Measurements from ENCODE around the gene POU6F1.

DNA sequence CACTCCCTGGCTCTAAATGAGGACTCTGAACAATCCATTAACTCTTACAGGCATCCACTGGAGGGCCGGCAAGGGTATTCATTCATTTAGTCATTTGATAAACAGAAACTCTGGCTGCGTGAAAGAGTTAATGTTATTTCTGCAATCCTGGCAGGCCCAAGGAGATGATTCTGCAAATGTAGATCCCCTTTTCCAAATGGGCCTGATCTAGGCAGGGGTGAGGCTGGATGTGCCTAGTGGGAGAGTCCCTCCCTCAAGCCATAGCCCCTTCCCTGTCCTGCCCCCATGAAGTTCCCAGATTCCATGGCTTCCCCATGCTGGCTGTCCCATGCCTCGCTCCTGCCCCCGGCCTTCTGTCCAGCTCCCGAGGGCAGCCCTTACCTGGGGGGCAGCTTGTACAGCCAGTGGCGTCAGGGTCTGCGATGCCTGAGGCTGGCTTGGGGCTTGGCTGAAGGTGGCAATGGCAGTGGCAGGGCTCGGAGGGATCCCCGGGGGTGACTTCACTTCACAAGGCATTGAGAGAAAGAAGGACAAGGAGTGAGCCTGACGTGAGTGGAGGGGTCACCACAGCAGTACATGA is 18.4 kb downstream of the POU6F1 start:
- TF ChIP-seq, protein P1, sequence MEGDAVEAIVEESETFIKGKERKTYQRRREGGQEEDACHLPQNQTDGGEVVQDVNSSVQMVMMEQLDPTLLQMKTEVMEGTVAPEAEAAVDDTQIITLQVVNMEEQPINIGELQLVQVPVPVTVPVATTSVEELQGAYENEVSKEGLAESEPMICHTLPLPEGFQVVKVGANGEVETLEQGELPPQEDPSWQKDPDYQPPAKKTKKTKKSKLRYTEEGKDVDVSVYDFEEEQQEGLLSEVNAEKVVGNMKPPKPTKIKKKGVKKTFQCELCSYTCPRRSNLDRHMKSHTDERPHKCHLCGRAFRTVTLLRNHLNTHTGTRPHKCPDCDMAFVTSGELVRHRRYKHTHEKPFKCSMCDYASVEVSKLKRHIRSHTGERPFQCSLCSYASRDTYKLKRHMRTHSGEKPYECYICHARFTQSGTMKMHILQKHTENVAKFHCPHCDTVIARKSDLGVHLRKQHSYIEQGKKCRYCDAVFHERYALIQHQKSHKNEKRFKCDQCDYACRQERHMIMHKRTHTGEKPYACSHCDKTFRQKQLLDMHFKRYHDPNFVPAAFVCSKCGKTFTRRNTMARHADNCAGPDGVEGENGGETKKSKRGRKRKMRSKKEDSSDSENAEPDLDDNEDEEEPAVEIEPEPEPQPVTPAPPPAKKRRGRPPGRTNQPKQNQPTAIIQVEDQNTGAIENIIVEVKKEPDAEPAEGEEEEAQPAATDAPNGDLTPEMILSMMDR (IDR thresholded peaks at IDR 0.05; ENCODE audit: low read length): no peak
- TF ChIP-seq EZH2phosphoT487 (IDR thresholded peaks at IDR 0.05; ENCODE audit: low read length) (no peak), EZH2 (optimal IDR thresholded peaks at IDR 0.05; ENCODE audit: low read depth, low read length) (no peak)

Data from MM.1S (cell line).